Loucy (cell line): ENCODE data around the gene RPS6KA5.

Source experiments
- EZH2phosphoT487 ChIP-seq: fragments of 200-600 bp; IDR thresholded peaks from 2 replicates; pipeline ENCODE4 v1.6.1; 2018; ENCODE audit warnings: antibody characterized with exemption, mild to moderate bottlenecking, moderate library complexity, borderline replicate concordance
- TF ChIP-seq, protein P1 (sequence below): fragments of 200-600 bp; sonication (generic); conservative IDR thresholded peaks from 2 replicates; pipeline ENCODE4 v1.5.1; 2014; ENCODE audit warnings: mild to moderate bottlenecking, antibody characterized with exemption, low read length

DNA sequence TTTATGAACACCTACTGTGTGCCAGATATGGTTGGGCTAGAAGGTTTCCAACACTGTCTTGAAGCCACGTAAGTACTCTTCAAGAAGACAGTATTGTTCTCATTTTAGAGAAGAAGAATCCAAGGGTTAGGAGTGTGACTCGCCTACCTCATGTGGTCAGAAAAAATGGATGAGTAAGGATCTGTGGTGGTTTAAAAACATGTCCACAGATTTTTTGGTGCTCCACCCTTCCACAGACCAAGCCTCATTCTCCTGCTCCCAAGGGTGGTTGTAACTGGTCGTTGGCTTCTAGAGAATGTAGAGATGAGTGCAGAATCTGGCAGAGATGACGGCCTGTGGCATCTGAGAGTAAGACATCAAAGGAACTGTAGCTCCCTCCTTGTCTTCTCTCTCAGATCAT lies 213.9 kb downstream of the RPS6KA5 start:
- TF ChIP-seq, protein P1, sequence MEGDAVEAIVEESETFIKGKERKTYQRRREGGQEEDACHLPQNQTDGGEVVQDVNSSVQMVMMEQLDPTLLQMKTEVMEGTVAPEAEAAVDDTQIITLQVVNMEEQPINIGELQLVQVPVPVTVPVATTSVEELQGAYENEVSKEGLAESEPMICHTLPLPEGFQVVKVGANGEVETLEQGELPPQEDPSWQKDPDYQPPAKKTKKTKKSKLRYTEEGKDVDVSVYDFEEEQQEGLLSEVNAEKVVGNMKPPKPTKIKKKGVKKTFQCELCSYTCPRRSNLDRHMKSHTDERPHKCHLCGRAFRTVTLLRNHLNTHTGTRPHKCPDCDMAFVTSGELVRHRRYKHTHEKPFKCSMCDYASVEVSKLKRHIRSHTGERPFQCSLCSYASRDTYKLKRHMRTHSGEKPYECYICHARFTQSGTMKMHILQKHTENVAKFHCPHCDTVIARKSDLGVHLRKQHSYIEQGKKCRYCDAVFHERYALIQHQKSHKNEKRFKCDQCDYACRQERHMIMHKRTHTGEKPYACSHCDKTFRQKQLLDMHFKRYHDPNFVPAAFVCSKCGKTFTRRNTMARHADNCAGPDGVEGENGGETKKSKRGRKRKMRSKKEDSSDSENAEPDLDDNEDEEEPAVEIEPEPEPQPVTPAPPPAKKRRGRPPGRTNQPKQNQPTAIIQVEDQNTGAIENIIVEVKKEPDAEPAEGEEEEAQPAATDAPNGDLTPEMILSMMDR, result no peak
- TF ChIP-seq EZH2phosphoT487, result no peak
